Liver (tissue), 9 donors: ENCODE measurements around the gene CHL1. TPM values are rescaled to one million over a fixed set of nuclear protein-coding genes. Genes with fewer than 3 reads are reported as not detected.

Experiments used
- DNase-seq: peaks from one replicate; pipeline ENCODE4 v3.0.0-alpha.2; 2017; ENCODE audit warnings: low spot score
- H3K27ac ChIP-seq, 2 donors: one replicate each; pipeline ENCODE4 v1.7.0; 2013; ENCODE audit warnings: inconsistent platforms in 2 of 2, low read length in 2 of 2, control low read depth in 1 of 2, low read depth in 1 of 2, mild to moderate bottlenecking in 1 of 2
- H3K27me3 ChIP-seq, 4 donors: one replicate each; pipeline versions ENCODE4 v1.6.1 to v1.7.0; 2013; ENCODE audit warnings: low read length in 3 of 4, inconsistent platforms in 1 of 4, mild to moderate bottlenecking in 1 of 4, moderate library complexity in 1 of 4; ENCODE audit not compliant: control insufficient read depth in 4 of 4, insufficient read depth in 4 of 4
- H3K36me3 ChIP-seq, 4 donors: one replicate each; pipeline versions ENCODE4 v1.6.1 to v1.7.0; 2013; ENCODE audit warnings: low read length in 3 of 4, mild to moderate bottlenecking in 3 of 4, low read depth in 1 of 4, moderate library complexity in 1 of 4; ENCODE audit not compliant: control insufficient read depth in 4 of 4, insufficient read depth in 3 of 4
- H3K4me1 ChIP-seq, 4 donors: one replicate each; pipeline versions ENCODE4 v1.6.1 to v1.7.0; 2013; ENCODE audit warnings: low read length in 3 of 4, mild to moderate bottlenecking in 3 of 4, moderate library complexity in 1 of 4; ENCODE audit not compliant: control insufficient read depth in 4 of 4, insufficient read depth in 4 of 4
- H3K4me3 ChIP-seq, 3 donors: one replicate each; pipeline versions ENCODE4 v1.6.1 to v1.7.0; 2013; ENCODE audit warnings: low read length in 3 of 3, control low read depth in 1 of 3, low read depth in 1 of 3, mild to moderate bottlenecking in 1 of 3
- H3K9ac ChIP-seq, 2 donors: one replicate each; pipeline ENCODE4 v1.7.0; 2013; ENCODE audit warnings: low read length in 2 of 2, mild to moderate bottlenecking in 2 of 2, moderate library complexity in 2 of 2, control low read depth in 1 of 2, low read depth in 1 of 2
- H3K9me3 ChIP-seq, 4 donors: one replicate each; pipeline versions ENCODE4 v1.6.1 to v1.7.0; 2013; ENCODE audit warnings: low read length in 3 of 4; ENCODE audit not compliant: control insufficient read depth in 4 of 4
- EGR1 ChIP-seq, 2 donors: IDR thresholded peaks; 2 replicates each; pipeline ENCODE4 v1.6.1; 2016 to 2018; ENCODE audit warnings: antibody characterized with exemption in 2 of 2, low read depth in 2 of 2
- FOXA2 ChIP-seq: IDR thresholded peaks from 2 replicates; pipeline ENCODE4 v1.6.1; 2016; ENCODE audit warnings: antibody characterized with exemption
- HNF4A ChIP-seq, 2 donors: conservative IDR thresholded peaks; 2 replicates each; pipeline ENCODE4 v1.6.1; 2016; ENCODE audit warnings: antibody characterized with exemption in 2 of 2, mild to moderate bottlenecking in 2 of 2
- HNF4G ChIP-seq: IDR thresholded peaks from 2 replicates; pipeline ENCODE4 v1.6.1; 2016; ENCODE audit warnings: antibody characterized with exemption
- JUND ChIP-seq, 2 donors: IDR thresholded peaks; 2 replicates each; pipeline ENCODE4 v1.6.1; 2016; ENCODE audit warnings: antibody characterized with exemption in 2 of 2
- MAX ChIP-seq: IDR thresholded peaks from 2 replicates; pipeline ENCODE4 v1.6.1; 2016; ENCODE audit warnings: antibody characterized with exemption
- NR2F2 ChIP-seq: IDR thresholded peaks from 2 replicates; pipeline ENCODE4 v1.6.1; 2016; ENCODE audit warnings: antibody characterized with exemption
- RAD21 ChIP-seq, 2 donors: IDR thresholded peaks; 2 replicates each; pipeline ENCODE4 v1.6.1; 2016; ENCODE audit warnings: antibody characterized with exemption in 2 of 2, mild to moderate bottlenecking in 2 of 2
- REST ChIP-seq: IDR thresholded peaks from 2 replicates; pipeline ENCODE4 v1.6.1; 2016; ENCODE audit warnings: antibody characterized with exemption, mild to moderate bottlenecking
- RXRA ChIP-seq, 2 donors: IDR thresholded peaks; 2 replicates each; pipeline ENCODE4 v1.6.1; 2017 to 2018; ENCODE audit warnings: antibody characterized with exemption in 2 of 2, mild to moderate bottlenecking in 1 of 2
- SP1 ChIP-seq: IDR thresholded peaks from 2 replicates; pipeline ENCODE4 v1.6.1; 2018; ENCODE audit warnings: antibody characterized with exemption, mild to moderate bottlenecking
- TAF1 ChIP-seq: conservative IDR thresholded peaks from 2 replicates; pipeline ENCODE4 v1.6.1; 2016; ENCODE audit warnings: antibody characterized with exemption, mild to moderate bottlenecking
- YY1 ChIP-seq: IDR thresholded peaks from 2 replicates; pipeline ENCODE4 v1.6.1; 2016; ENCODE audit warnings: antibody characterized with exemption, mild to moderate bottlenecking
- WGBS: extraction: QIAGEN DNeasy Blood & Tissue Kit; methylation state at CpG from one replicate; pipeline ENCODE4 v1.1.7; 2013; 5-methylcytosine and 5-hydroxymethylcytosine counted together
- polyA plus RNA-seq, 2 donors: library from polyadenylated mRNA; stranded (reverse) in 1 of 2; unstranded in 1 of 2; fragments of 200-250 nt in 1 of 2; fragments of >200 nt in 1 of 2; fragmentation: Nextera tagmentation in 1 of 2; extraction: Ambion mirVana in 1 of 2; gene quantifications; one replicate each; pipeline versions ENCODE4 v1.2.1 to v1.2.3, GENCODE V29; 2013 to 2015
- total RNA-seq, 2 donors: library from RNA; depleted of rRNA; stranded (reverse); fragments of >200 nt; gene quantifications; one replicate each; pipeline ENCODE4 v1.2.3, GENCODE V29; 2014
- TF ChIP-seq, protein P1 (sequence below): fragments of 150-350 bp; IDR thresholded peaks from 2 replicates; pipeline ENCODE4 v1.5.1; 2017; ENCODE audit warnings: improper control_type of control experiment, low read depth, low read length; ENCODE audit not compliant: missing input control
- donor health status: healthy.
- donor health status: healthy.
- donor health status: healthy.
- donor health status: healthy.
- donor health status: healthy.

CHL1 gene
- total and polyA plus RNA-seq, 4 donors, result 0.03 to 8.1 (median 0.66) TPM

- Histone ChIP-seq H3K4me3 (no peak overlapping the region), H3K27ac (no peak overlapping the region), H3K27me3 (no peaks in the 10 kb centered on the region), H3K9ac (no peak overlapping the region), H3K4me1 (no peaks in the 10 kb centered on the region), H3K9me3 (no peaks in the 10 kb centered on the region), H3K36me3 (no peaks in the 10 kb centered on the region)
- 65% methylated on average over 3 of the region's 3 CpGs for WGBS
- no peak for DNase-seq
- TF ChIP-seq RXRA (IDR thresholded peaks at IDR 0.05), result no peak
- TF ChIP-seq MAX, result no peak
- no peak for TF ChIP-seq EGR1 (IDR thresholded peaks at IDR 0.05; ENCODE audit: low read depth in 2 of 2)
- TF ChIP-seq TAF1, result no peak
- TF ChIP-seq RAD21 (IDR thresholded peaks at IDR 0.05), result no peak
- TF ChIP-seq JUND (IDR thresholded peaks at IDR 0.05), result no peak
- no peak for TF ChIP-seq SP1
These were observed 199.7 kb downstream of the CHL1 start for GRCh38 chr3:396293-396692.

DNA sequence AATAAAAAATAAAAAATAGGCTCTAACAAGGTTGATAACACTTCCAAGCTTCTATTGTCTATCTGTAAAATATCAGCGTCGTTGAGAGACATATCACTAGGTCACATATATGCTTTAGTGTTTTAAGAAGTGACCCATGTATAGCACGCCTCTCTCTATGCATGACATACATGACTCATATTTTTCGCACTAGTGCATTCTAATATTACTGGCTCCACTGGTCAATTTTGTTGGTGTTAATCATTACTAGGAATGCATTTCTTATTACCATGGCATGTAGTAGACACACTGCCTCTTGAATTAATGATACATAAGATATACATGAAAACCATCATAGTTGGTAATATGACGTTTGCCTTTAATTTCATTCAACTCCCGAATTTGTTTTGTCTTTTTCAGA, 203.1 kb downstream of the CHL1 start:
- no peak for TF ChIP-seq HNF4A (conservative IDR thresholded peaks at IDR 0.05)
- Histone ChIP-seq H3K27ac (no peak overlapping the region), H3K9ac (no peak overlapping the region), H3K9me3 (no peaks in the 10 kb centered on the region), H3K4me3 (no peak overlapping the region), H3K27me3 (no peaks in the 10 kb centered on the region), H3K4me1 (no peaks in the 10 kb centered on the region), H3K36me3 (no peaks in the 10 kb centered on the region)
- no peak for DNase-seq
- 84% methylated on average over 6 of the region's 6 CpGs for WGBS

GRCh38 chr3:403826-404225, 207.3 kb downstream of the CHL1 start:
- Histone ChIP-seq H3K27ac (no peak overlapping the region), H3K9me3 (peaks cover 0 to 2% (median 0%) of the 10 kb centered on the region in 4 donors), H3K4me3 (no peak overlapping the region), H3K9ac (no peak overlapping the region), H3K27me3 (no peaks in the 10 kb centered on the region), H3K36me3 (no peaks in the 10 kb centered on the region), H3K4me1 (no peaks in the 10 kb centered on the region)
- 67% methylated on average over 4 of the region's 4 CpGs for WGBS
- DNase-seq, result no peak
- TF ChIP-seq YY1 (no peak), HNF4A (conservative IDR thresholded peaks at IDR 0.05) (no peak), HNF4G (no peak)

- TF ChIP-seq TAF1, result no peak
- TF ChIP-seq YY1, result no peak
- no peak for TF ChIP-seq HNF4G
- TF ChIP-seq FOXA2, result no peak
- TF ChIP-seq, protein P1, sequence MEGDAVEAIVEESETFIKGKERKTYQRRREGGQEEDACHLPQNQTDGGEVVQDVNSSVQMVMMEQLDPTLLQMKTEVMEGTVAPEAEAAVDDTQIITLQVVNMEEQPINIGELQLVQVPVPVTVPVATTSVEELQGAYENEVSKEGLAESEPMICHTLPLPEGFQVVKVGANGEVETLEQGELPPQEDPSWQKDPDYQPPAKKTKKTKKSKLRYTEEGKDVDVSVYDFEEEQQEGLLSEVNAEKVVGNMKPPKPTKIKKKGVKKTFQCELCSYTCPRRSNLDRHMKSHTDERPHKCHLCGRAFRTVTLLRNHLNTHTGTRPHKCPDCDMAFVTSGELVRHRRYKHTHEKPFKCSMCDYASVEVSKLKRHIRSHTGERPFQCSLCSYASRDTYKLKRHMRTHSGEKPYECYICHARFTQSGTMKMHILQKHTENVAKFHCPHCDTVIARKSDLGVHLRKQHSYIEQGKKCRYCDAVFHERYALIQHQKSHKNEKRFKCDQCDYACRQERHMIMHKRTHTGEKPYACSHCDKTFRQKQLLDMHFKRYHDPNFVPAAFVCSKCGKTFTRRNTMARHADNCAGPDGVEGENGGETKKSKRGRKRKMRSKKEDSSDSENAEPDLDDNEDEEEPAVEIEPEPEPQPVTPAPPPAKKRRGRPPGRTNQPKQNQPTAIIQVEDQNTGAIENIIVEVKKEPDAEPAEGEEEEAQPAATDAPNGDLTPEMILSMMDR, result no peak
- no peak for TF ChIP-seq RXRA (IDR thresholded peaks at IDR 0.05)
- no peak for TF ChIP-seq JUND (IDR thresholded peaks at IDR 0.05)
- no peak for TF ChIP-seq REST
- TF ChIP-seq NR2F2, result no peak
- TF ChIP-seq RAD21 (IDR thresholded peaks at IDR 0.05), result no peak
- TF ChIP-seq EGR1 (IDR thresholded peaks at IDR 0.05; ENCODE audit: low read depth in 2 of 2), result no peak
- TF ChIP-seq SP1, result no peak
- H3K27me3 ChIP-seq, result no peaks in the 10 kb centered on the region
- no peaks in the 10 kb centered on the region for H3K4me1 ChIP-seq
- 65% methylated on average over 4 of the region's 4 CpGs for WGBS
- H3K36me3 ChIP-seq, result no peaks in the 10 kb centered on the region
- H3K27ac ChIP-seq, result no peak overlapping the region
- peaks cover 0 to 2% (median 0%) of the 10 kb centered on the region in 4 donors for H3K9me3 ChIP-seq
- no peak overlapping the region for H3K4me3 ChIP-seq
- no peak for DNase-seq
- no peak overlapping the region for H3K9ac ChIP-seq
These were observed 212.4 kb downstream of the CHL1 start for GRCh38 chr3:409011-409410.
